Measurements from ENCODE around the gene ROR1. TPM values are rescaled to one million over a fixed set of nuclear protein-coding genes. Genes with fewer than 3 reads are reported as not detected.

The ROR1 gene
- total and polyA plus RNA-seq, 8 donors: 1.4 to 37.3 (median 14.6) TPM

- peaks cover 0 to 27% (median 14%) of the 10 kb centered on the region in 4 donors for H3K36me3 ChIP-seq
- no peaks in the 10 kb centered on the region for H3K4me1 ChIP-seq
- H3K27ac ChIP-seq: no peak overlapping the region
- H3K27me3 ChIP-seq: no peaks in the 10 kb centered on the region
- intact Hi-C loops (cut with DNase I; ENCODE audit: low total_unique reads): no loop called here
- TF ChIP-seq POLR2AphosphoS5 (IDR thresholded peaks at IDR 0.05) (no peak), EP300 (IDR thresholded peaks at IDR 0.05) (no peak), CTCF (IDR thresholded peaks at IDR 0.05) (no peak), POLR2A (IDR thresholded peaks at IDR 0.05) (no peak)
- H3K4me3 ChIP-seq: no peak overlapping the region
- DNase-seq: no peak
- WGBS, 5 donors: 48 to 75% (median 64%) methylated on average over 1 of the region's 1 CpG
- no peaks in the 10 kb centered on the region for H3K9me3 ChIP-seq
Observed at GRCh38 chr1:64147759-64148158, 373.9 kb downstream of the ROR1 start.

GRCh38 chr1:64150266-64150665 is 376.4 kb downstream of the ROR1 start:
- Histone ChIP-seq H3K9me3 (no peaks in the 10 kb centered on the region), H3K4me1 (no peaks in the 10 kb centered on the region), H3K36me3 (peaks cover 0 to 17% (median 5%) of the 10 kb centered on the region in 4 donors), H3K4me3 (no peak overlapping the region), H3K27me3 (no peaks in the 10 kb centered on the region), H3K27ac (no peak overlapping the region)
- TF ChIP-seq POLR2AphosphoS5 (IDR thresholded peaks at IDR 0.05) (no peak), EP300 (IDR thresholded peaks at IDR 0.05) (no peak), POLR2A (IDR thresholded peaks at IDR 0.05) (no peak), CTCF (IDR thresholded peaks at IDR 0.05) (no peak)
- DNase-seq: no peak
- intact Hi-C loops (cut with DNase I; ENCODE audit: low total_unique reads): no loop called here
- 80 to 90% (median 84%) methylated on average over 4 of the region's 4 CpGs for WGBS, 5 donors

- no peaks in the 10 kb centered on the region for H3K9me3 ChIP-seq
- H3K4me3 ChIP-seq: no peak overlapping the region
- no peaks in the 10 kb centered on the region for H3K4me1 ChIP-seq
- peaks cover 0 to 15% (median 4%) of the 10 kb centered on the region in 4 donors for H3K36me3 ChIP-seq
- no peaks in the 10 kb centered on the region for H3K27me3 ChIP-seq
- no peak overlapping the region for H3K27ac ChIP-seq
- intact Hi-C loops (cut with DNase I; ENCODE audit: low total_unique reads): no loop called here
- 78 to 91% (median 88%) methylated on average over 2 of the region's 2 CpGs for WGBS, 5 donors
- TF ChIP-seq POLR2A (IDR thresholded peaks at IDR 0.05): no peak
- no peak for TF ChIP-seq EP300 (IDR thresholded peaks at IDR 0.05)
- no peak for TF ChIP-seq POLR2AphosphoS5 (IDR thresholded peaks at IDR 0.05)
- no peak for TF ChIP-seq CTCF (IDR thresholded peaks at IDR 0.05)
- no peak for DNase-seq
Observed at GRCh38 chr1:64150729-64151230, 377.0 kb downstream of the ROR1 start.

GRCh38 chr1:64155278-64155677 is 381.5 kb downstream of the ROR1 start:
- TF ChIP-seq EP300 (IDR thresholded peaks at IDR 0.05): no peak
- TF ChIP-seq CTCF (IDR thresholded peaks at IDR 0.05): no peak
- no peak for TF ChIP-seq POLR2AphosphoS5 (IDR thresholded peaks at IDR 0.05)
- no peak for TF ChIP-seq POLR2A (IDR thresholded peaks at IDR 0.05)
- intact Hi-C loops (cut with DNase I; ENCODE audit: low total_unique reads): no loop called here
- H3K27ac ChIP-seq: no peak overlapping the region
- H3K9me3 ChIP-seq: no peaks in the 10 kb centered on the region
- no peaks in the 10 kb centered on the region for H3K27me3 ChIP-seq
- peaks cover 0 to 1% (median 0%) of the 10 kb centered on the region in 4 donors for H3K4me1 ChIP-seq
- no peak for DNase-seq
- WGBS, 5 donors: 18 to 41% (median 40%) methylated on average over 1 of the region's 1 CpG
- no peak overlapping the region for H3K4me3 ChIP-seq
- H3K36me3 ChIP-seq: peaks cover 0 to 18% (median 6%) of the 10 kb centered on the region in 4 donors
